HCT116 (cell line): ENCODE results near the gene CNTNAP3. TPM values are rescaled to one million over a fixed set of nuclear protein-coding genes. Genes with fewer than 3 reads are reported as not detected.
"Not testable (repeated sequence)": the region's sequence is repeated elsewhere in the genome, so short reads cannot be mapped to it uniquely, and the experiment has no call there.

Experiments used
- ATAC-seq: fragments of 200-7000 bp; cut with Tn5 transposase; 2 replicates; pipeline ENCODE4 v1.9.1; 2020; ENCODE audit warnings: mild to moderate bottlenecking, moderate library complexity
- BruUV-seq: library from RNA; stranded (reverse); fragments of 400-500 nt; replicated peaks from 2 replicates; lab custom pipeline; 2021; lab: Mats Ljungman, UMichigan
- CTCF ChIA-PET: fragments of 300-600 bp; sonication (Branson Sonifier 250); formaldehyde crosslinking; loops from one replicate; lab custom pipeline; 2021; ENCODE audit warnings: antibody characterized with exemption; lab: Charles Lee
- POLR2A ChIA-PET: fragments of 300-600, 350-600 bp; sonication (Branson Sonifier 250); formaldehyde crosslinking; loops from one replicate; lab custom pipeline; 2021; ENCODE audit warnings: antibody characterized with exemption; lab: Charles Lee
- RAD21 ChIA-PET, 2 experiments: fragments of 300-600 bp; sonication (Branson Sonifier 250); formaldehyde crosslinking; loops; one replicate each; lab custom pipeline; 2023; ENCODE audit warnings: low total read pairs in 2 of 2; ENCODE audit not compliant: uncharacterized antibody in 2 of 2, unreplicated experiment in 2 of 2, low non-redundant PET in 1 of 2; lab: Charles Lee
- DNase-seq: peaks from one replicate; pipeline ENCODE4 v3.0.0-alpha.2; 2010; ENCODE audit warnings: low read depth, low spot score
- H2AFZ ChIP-seq: fragments of 200-600 bp; shearing (Covaris generic), sonication (generic); 2 replicates; pipeline ENCODE4 v1.6.1; 2017; ENCODE audit warnings: low read depth, mixed run types, mixed read lengths, antibody characterized with exemption, low read length; ENCODE audit not compliant: poor library complexity, severe bottlenecking
- H3K27ac ChIP-seq: 2 replicates; pipeline ENCODE4 v1.5.1; 2012; ENCODE audit warnings: low read depth, low read length
- H3K27me3 ChIP-seq: fragments of 200-600 bp; sonication (generic); 2 replicates; pipeline ENCODE4 v1.6.1; 2016; ENCODE audit warnings: mixed run types, low read length, mixed read lengths; ENCODE audit not compliant: insufficient read depth
- H3K36me3 ChIP-seq, 2 experiments: fragments of 200-500 bp in 1 of 2; fragments of 200-600 bp in 1 of 2; sonication (Bioruptor generic) in 1 of 2; sonication (generic) in 1 of 2; 2 replicates each; pipeline versions ENCODE4 v1.5.1 to v1.6.1; 2014 to 2016; ENCODE audit warnings: low read length in 2 of 2, inconsistent platforms in 1 of 2, mixed read lengths in 1 of 2, mixed run types in 1 of 2; ENCODE audit not compliant: insufficient read depth in 2 of 2, control insufficient read depth in 1 of 2
- H3K4me1 ChIP-seq, 2 experiments: fragments of 200-600 bp in 1 of 2; sonication (generic) in 1 of 2; 2 replicates each; pipeline versions ENCODE4 v1.5.1 to v1.6.1; 2012 to 2017; ENCODE audit warnings: low read length in 2 of 2, inconsistent platforms in 1 of 2, mild to moderate bottlenecking in 1 of 2, mixed read lengths in 1 of 2, mixed run types in 1 of 2, moderate library complexity in 1 of 2; ENCODE audit not compliant: insufficient read depth in 2 of 2, control insufficient read depth in 1 of 2
- H3K4me2 ChIP-seq: fragments of 200-600 bp; sonication (generic); 2 replicates; pipeline ENCODE4 v1.6.1; 2017; ENCODE audit warnings: mixed run types, low read length, mixed read lengths
- H3K4me3 ChIP-seq, 2 experiments: fragments of 200-600 bp in 1 of 2; sonication (generic) in 1 of 2; replicated peaks in 1 of 2; 2 replicates each; pipeline ENCODE4 v1.5.1; 2011 to 2016; ENCODE audit warnings: low read length in 2 of 2, control low read depth in 1 of 2, low read depth in 1 of 2, mild to moderate bottlenecking in 1 of 2, mixed read lengths in 1 of 2, mixed run types in 1 of 2
- H3K79me2 ChIP-seq: fragments of 200-600 bp; sonication (generic); 2 replicates; pipeline ENCODE4 v1.6.1; 2017; ENCODE audit warnings: mild to moderate bottlenecking, mixed run types, low read length, moderate library complexity, mixed read lengths; ENCODE audit not compliant: insufficient read depth
- H3K9ac ChIP-seq: fragments of 200-600 bp; sonication (generic); 2 replicates; pipeline ENCODE4 v1.6.1; 2016; ENCODE audit warnings: low read length, mixed read lengths
- H3K9me2 ChIP-seq: fragments of 200-600 bp; sonication (generic), shearing (Covaris generic); 2 replicates; pipeline ENCODE4 v1.6.1; 2017; ENCODE audit warnings: mixed run types, mild to moderate bottlenecking, moderate library complexity; ENCODE audit not compliant: insufficient read depth
- H3K9me3 ChIP-seq, 2 experiments: fragments of 200-500 bp in 1 of 2; fragments of 200-600 bp in 1 of 2; sonication (Bioruptor generic) in 1 of 2; sonication (generic) in 1 of 2; 2 replicates each; pipeline ENCODE4 v1.6.1; 2014 to 2017; ENCODE audit warnings: low read length in 2 of 2, mixed read lengths in 2 of 2, inconsistent platforms in 1 of 2, low read depth in 1 of 2, mild to moderate bottlenecking in 1 of 2, mixed run types in 1 of 2, moderate library complexity in 1 of 2; ENCODE audit not compliant: control insufficient read depth in 1 of 2, insufficient read depth in 1 of 2
- H4K20me1 ChIP-seq: fragments of 200-600 bp; sonication (generic), shearing (Covaris generic); 2 replicates; pipeline ENCODE4 v1.6.1; 2017; ENCODE audit warnings: mixed run types, mild to moderate bottlenecking, moderate library complexity; ENCODE audit not compliant: insufficient read depth
- intact Hi-C: fragments of 100-400 bp; cut with micrococcal nuclease; formaldehyde crosslinking; loops from 2 replicates; pipeline ENCODE4 v1.10.0; 2022
- total RNA-seq: library from RNA; stranded (reverse); gene quantifications from one replicate; pipeline ENCODE4 v1.2.1, GENCODE V29; 2021; ENCODE audit not compliant: unreplicated experiment

CNTNAP3 gene
- total RNA-seq, 1 experiment from 2014 or later = 14.8 TPM

GRCh38 chr9:39215976-39216375 lies 72.0 kb downstream of the CNTNAP3 start:
- H3K4me3 ChIP-seq, H3K27me3 ChIP-seq, H3K9me2 ChIP-seq, H4K20me1 ChIP-seq, H3K4me1 ChIP-seq, ATAC-seq, H2AFZ ChIP-seq, DNase-seq, H3K9ac ChIP-seq, H3K36me3 ChIP-seq, BruUV-seq, H3K27ac ChIP-seq, RAD21 ChIA-PET, H3K9me3 ChIP-seq, POLR2A ChIA-PET, H3K4me2 ChIP-seq, H3K79me2 ChIP-seq, intact Hi-C loops, CTCF ChIA-PET: not testable (repeated sequence)

DNA sequence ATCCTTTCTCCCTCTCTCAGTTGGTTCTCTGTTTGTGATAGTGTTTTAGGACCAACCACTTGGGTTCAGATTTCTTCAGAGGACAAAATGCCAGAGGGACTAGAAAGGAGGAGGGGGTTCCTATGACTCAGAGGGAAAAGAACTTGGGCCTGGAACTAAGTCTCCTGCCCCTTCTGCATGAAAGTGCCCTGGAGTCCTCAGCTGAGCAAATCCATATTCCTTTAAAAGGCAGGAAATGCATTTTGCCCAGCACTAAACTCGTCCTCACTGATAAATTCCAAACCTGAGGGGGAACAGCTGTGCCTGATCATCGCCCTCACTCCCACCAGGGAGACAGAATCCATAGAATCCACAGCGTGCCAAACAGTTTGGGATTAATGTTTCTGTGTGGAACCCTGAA lies 78.2 kb downstream of the CNTNAP3 start:
- RAD21 ChIA-PET, BruUV-seq, H3K9me3 ChIP-seq, DNase-seq, H4K20me1 ChIP-seq, H3K27me3 ChIP-seq, H3K4me3 ChIP-seq, intact Hi-C loops, H3K36me3 ChIP-seq, H3K27ac ChIP-seq, POLR2A ChIA-PET, CTCF ChIA-PET, ATAC-seq, H3K4me1 ChIP-seq, H3K9ac ChIP-seq, H3K4me2 ChIP-seq, H3K79me2 ChIP-seq, H3K9me2 ChIP-seq, H2AFZ ChIP-seq: not testable (repeated sequence)

GRCh38 chr9:39206643-39207042 lies 81.3 kb downstream of the CNTNAP3 start:
- BruUV-seq = not testable (repeated sequence)

DNA sequence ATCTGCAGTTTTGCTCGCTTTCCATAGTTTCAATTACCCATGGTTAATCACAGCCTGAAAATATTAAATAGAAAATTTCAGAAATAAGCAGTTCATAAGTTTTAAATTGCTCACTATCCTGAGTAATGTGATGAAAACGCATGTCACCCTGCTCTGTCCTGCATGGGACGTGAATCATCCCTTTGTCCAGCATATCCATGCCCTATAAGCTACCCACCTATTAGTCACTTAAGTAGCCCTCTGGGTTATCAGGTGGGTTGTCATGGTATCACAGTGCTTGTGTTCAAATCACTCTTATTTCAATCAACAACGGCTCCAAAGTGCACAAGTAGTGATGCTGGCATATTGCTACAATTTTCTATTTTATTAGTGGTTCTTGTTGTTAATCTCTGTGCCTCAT lies 82.1 kb downstream of the CNTNAP3 start:
- intact Hi-C loops, DNase-seq, ATAC-seq, POLR2A ChIA-PET, CTCF ChIA-PET, H3K27ac ChIP-seq, H4K20me1 ChIP-seq, H3K9ac ChIP-seq, H3K4me3 ChIP-seq, H3K9me2 ChIP-seq, H2AFZ ChIP-seq, H3K36me3 ChIP-seq, H3K79me2 ChIP-seq, H3K4me2 ChIP-seq, BruUV-seq, RAD21 ChIA-PET, H3K27me3 ChIP-seq, H3K9me3 ChIP-seq, H3K4me1 ChIP-seq: not testable (repeated sequence)

More at GRCh38 chr9:39206643-39207042, 81.3 kb downstream of the CNTNAP3 start:
- intact Hi-C loops, H2AFZ ChIP-seq, H3K9ac ChIP-seq, H3K36me3 ChIP-seq, H3K27me3 ChIP-seq, H3K79me2 ChIP-seq, H3K9me3 ChIP-seq, RAD21 ChIA-PET, H3K4me3 ChIP-seq, H3K4me1 ChIP-seq, DNase-seq, CTCF ChIA-PET, POLR2A ChIA-PET, ATAC-seq, H4K20me1 ChIP-seq, H3K4me2 ChIP-seq, H3K9me2 ChIP-seq, H3K27ac ChIP-seq: not testable (repeated sequence)
